HG03520 (cell line): ENCODE data around the gene LRBA.

Experiments
- ATAC-seq: cut with Tn5 transposase; IDR thresholded peaks from one replicate; pipeline ENCODE4 v1.9.1; 2021; ENCODE audit warnings: mild to moderate bottlenecking, moderate library complexity; ENCODE audit not compliant: unreplicated experiment

LRBA gene

DNA sequence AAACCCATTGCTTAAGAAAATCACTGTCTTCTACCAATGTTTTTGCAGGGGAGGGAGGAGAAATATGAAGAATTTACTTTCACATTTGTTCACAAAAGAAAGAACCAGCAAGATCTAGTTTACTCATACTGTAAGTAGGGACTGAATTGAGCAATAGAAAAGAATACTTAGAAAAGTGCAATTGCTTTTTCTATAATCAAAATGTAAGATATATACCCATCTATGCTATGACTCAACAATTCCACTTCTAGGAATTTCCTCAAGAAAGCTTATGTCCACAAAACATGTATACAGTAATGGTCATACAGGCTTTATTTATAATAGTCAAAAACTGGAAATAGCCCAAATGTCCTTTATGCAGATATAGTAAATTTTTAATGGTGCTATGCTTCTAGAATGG is 196.4 kb downstream of the LRBA start:
- no peak for ATAC-seq

DNA sequence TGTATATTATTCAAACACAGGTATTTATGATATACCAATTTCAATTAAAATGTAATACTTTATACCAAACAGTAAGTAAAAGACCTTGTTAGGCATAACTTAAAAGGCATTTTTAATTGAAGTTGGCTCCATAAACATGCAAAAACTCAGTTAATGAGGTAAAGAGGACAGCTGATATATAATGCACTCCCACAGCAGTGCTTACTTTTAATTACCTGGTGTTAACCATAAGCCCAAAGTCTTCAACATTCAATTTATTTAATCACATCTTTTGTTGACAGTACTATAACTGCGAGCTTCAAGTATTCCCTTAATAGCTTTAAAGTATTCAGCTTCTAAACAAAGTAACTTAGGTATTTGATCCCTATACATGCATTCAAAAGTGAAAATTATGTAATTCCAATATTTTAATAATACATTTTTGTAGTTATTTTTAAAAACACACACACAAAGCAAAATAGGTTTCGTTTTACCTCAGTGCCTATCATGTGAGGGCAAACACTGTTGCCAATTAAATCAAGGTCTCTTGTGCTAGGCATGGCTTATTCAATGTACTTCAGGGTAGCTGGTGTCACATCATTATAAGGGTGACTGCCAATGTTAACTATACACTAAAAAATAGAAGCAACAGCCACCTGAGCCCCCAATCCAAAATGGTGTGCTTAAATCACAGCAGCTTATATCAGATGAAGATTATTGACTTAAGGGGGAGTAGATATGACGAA is 197.1 kb downstream of the LRBA start:
- ATAC-seq: no peak

DNA sequence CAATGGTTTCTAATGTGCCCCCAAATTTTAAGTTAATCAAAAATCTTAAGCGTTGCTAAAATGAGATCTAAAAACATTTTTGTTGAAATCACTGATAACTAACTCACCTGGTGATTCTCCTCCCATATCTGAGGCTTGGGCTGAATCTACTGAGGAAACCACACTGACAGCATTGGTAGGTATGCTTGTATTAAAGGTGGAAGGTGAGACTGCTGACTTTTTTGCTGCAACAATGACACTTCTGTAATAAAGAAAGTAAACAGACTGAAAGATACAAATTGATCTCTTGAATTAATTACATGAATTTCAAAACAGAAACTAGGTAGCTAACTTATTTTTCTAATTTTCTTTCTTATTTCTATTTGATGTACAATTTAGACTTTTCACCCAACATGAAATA is 198.1 kb downstream of the LRBA start:
- no peak for ATAC-seq

DNA sequence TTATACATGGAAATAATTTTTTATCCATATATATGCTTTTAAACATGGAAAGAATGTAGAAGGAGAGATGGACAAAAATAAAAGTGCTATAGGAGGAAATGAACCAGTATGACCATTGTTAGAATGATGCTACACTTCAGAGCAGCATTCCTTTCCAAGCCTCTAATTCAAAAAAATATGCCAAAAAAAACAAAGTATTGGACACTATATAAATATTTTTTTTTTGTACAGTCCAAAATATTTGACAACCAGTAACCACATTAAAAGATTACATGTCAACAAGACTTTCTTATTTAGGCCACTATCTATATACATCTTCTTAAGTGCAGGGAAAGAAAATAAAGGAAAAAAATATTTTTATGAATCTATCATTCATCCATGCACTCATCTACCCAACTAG is 198.6 kb downstream of the LRBA start:
- no peak for ATAC-seq

GRCh38 chr4:150814873-150815272 is 200.2 kb downstream of the LRBA start:
- ATAC-seq: no peak

DNA sequence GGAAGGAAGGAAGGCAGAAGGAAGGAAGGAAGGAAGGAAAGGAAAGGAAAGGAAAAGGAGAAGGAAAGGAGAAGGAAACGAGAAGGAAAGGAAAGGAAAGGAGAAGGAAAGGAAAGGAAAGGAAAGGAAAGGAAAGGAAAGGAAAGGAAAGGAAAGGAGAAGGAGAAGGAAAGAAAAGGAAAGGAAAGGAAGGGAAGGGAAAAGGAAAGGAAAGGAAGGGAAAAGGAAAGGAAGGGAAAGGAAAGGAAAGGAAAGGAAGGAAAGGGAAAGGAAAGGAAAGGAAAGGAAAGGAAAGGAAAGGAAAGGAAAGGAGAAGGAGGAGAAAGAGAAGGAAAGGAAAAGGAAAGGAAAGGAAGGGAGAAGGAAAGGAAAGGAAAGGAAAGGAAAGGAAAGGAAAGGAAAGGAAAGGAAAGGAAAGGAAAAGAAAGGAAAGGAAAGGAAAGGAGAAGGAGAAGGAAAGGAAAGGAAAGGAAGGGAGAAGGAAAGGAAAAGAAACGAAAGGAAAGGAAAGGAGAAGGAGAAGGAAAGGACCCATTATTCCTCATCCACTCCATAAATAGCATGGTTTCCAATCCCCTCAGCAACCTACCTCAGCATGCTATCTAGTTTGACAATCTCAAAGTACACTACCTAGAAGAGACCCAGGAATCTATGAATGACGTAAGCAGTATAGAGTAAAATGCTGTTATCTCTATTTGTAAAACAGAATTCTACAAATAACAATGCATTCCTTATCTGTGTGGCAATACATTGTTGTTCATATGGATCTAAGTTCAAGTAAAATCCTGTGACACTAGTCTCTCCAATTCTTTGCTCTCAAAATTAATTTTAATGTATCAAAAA is 209.7 kb downstream of the LRBA start:
- no peak for ATAC-seq

DNA sequence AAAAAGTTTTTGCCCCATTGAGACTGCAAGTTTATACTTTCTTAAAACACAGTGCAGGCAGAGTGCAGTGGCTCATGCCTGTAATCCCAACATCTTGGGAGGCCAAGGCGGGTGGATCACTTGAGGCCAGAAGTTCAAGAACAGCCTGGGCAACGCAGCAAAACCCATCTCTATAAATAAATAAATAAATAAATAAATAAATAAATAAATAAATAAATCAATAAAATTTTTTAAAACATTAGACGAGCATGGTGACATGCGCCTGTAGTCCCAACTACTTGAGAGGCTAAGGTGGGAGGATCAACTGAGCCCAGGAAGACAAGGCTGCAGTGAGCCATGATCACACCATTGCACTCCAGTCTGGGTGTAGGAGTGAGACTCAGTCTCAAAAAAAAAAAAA is 213.3 kb downstream of the LRBA start:
- ATAC-seq: no peak

GRCh38 chr4:150799207-150799606 is 215.9 kb downstream of the LRBA start:
- no peak for ATAC-seq

- ATAC-seq: no peak
Measured at GRCh38 chr4:150794706-150795105, 220.4 kb downstream of the LRBA start.

- no peak for ATAC-seq
Measured at GRCh38 chr4:150789864-150790263, 225.2 kb downstream of the LRBA start.

GRCh38 chr4:150784939-150785338 is 230.1 kb downstream of the LRBA start:
- no peak for ATAC-seq

DNA sequence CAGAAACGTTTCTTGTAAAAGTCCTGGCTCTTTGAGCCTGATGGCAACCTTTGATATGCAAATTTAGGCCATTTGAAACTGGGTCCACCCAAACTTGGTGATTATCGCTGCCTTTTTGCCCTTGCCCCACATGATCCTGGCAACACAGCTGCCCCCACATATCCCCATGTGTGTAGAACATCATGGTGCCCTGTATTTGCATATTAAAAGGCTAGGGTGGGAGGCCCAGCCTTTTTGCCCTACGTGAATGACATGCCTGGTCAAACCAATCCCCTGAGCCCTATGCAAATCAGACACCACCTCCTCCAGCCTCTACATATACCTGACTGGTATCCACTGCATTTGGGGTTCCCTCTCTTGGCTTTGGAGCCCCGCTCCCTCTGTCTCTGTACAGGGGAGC is 230.8 kb downstream of the LRBA start:
- no peak for ATAC-seq

DNA sequence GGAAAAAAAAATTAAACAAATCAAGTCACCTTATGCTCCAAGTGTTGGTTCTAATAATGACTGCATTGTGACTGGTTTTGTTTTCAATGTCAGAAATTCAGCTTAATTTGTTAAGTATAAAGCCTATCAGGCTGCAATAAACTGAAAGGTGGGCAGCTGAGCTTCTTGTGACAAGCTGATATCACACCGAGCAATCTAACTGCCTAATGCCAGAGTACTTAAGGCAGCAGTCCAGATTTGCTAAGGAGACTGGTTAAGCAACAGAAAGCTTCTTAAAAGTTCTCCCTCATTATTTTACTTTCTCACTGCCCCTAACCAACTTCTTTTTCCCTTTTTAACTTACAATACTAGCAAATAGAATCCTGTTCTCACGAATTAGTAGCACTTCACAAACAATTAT is 232.2 kb downstream of the LRBA start:
- ATAC-seq: no peak

- ATAC-seq: no peak
Measured at GRCh38 chr4:150782311-150782710, 232.8 kb downstream of the LRBA start.

- no peak for ATAC-seq
Measured at GRCh38 chr4:150781191-150781590, 233.9 kb downstream of the LRBA start.

DNA sequence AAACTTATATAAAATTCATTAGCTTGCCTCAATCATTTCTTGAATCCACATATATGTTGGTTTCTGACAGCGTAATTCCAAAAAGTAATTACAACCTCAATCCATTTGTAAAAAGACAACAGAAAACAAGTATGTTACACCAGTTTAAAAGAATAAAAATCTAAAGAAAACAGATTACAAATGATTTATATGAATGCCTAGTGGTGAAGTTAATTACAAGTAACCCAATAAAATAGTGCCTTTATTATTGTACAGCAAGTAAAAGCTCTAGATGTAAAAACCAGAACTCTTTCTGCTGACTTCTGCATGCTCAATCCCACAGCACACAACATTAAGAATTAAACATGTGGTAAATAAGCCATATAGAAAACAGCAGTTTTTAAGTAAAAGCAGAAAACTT is 235.4 kb downstream of the LRBA start:
- no peak for ATAC-seq

- no peak for ATAC-seq
Measured at GRCh38 chr4:150773729-150774449, 241.2 kb downstream of the LRBA start.

DNA sequence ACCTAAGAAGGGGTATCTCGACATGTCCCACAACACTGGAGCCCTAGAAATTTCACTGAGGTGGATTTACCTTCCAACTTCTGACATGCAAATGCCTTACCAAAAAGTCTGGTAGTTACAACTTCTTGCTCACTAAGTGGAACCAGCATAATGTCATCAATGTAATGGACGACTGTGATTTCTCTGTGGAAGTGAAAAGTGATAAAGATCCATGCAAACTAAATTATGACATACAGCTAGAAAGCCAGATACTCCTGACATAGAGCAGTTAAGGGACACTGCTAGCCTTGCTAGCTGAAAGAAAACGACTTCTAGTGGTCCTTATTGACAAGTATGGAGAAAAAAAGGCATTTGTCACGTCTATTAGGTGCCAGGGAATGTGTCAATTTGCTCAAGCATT is 242.1 kb downstream of the LRBA start:
- ATAC-seq: no peak

GRCh38 chr4:150771382-150771781 is 243.7 kb downstream of the LRBA start:
- no peak for ATAC-seq

DNA sequence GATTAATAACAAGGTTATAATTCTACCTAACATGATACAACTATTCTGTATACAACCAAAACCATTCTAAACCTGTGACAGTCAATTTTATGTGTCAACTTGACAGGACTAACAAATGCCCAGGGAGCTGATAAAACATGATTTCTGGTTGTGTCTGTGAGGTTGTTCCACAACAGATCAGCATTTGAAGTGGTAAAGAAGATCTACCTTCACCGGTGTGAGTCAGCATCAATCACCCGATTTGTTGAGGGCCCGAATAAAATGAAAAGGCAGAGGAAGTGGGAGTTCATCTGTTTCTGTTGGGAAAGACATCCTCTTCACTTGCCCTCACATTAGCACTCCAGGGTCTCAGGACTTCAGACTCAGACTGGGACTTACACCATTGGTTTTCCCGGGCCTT is 245.2 kb downstream of the LRBA start:
- no peak for ATAC-seq

DNA sequence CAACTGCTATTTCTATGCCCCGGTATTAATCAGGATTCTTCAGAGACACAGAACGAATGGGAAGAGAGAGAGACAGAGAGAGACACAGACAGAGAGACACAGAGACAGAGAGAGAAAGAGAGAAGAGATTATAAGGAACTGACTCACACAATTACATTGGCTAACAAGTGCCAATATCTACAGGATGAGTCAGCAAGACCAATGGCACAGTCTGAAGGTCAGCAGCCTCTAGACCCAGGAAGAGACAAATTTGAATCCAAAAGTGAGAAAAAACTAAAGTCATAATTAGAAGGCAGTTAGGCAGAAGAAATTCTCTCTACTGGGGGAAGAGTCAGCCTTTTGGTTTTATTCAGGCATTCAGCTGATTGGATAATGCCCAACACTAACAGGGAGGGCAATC is 245.8 kb downstream of the LRBA start:
- ATAC-seq: no peak

DNA sequence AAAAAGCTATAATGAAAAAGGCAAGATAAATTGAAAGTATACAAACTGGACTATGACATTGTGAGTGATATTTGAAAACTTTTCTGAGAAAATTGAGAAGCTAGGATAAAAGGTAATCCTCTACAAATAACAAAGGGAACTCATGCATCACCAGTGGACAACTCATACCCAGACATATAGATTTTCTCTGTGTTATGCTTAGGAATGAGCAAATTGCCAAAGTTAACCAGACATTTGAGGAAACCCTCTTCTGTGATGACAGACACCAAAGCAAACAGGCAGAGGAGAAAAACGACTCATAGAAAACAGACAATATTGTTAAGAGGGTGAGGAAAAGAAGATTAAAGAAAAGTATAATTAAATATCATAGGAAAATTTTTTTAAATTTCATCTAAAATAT is 246.6 kb downstream of the LRBA start:
- ATAC-seq: no peak
